Renal cortical epithelial cell (primary cell): ENCODE results near the gene TADA3. TPM values are rescaled to one million over a fixed set of nuclear protein-coding genes. Genes with fewer than 3 reads are reported as not detected.

Experiments used
- DNase-seq: peaks from one replicate; pipeline ENCODE4 v3.0.0-alpha.2; 2011; ENCODE audit warnings: low read depth
- total RNA-seq: library from RNA; depleted of rRNA; stranded (reverse); fragments of >200 nt; gene quantifications from 2 replicates; pipeline ENCODE4 v1.2.3, GENCODE V29; 2014

The TADA3 gene
- total RNA-seq, 1 donor from 2014 or later = 57.5 TPM

GRCh38 chr3:9809615-9810432 is 17.6 kb upstream of the TADA3 start, which contains the start of gene TTLL3:
TTLL3 (plus strand) TSS chr3:9810262; CDS start chr3:9810662, 400 bp downstream.
- DNase-seq = peak; percentile 42

- no peak for DNase-seq
Measured at GRCh38 chr3:9809239-9809614, 17.0 kb upstream of the TADA3 start.

- DNase-seq = peak; percentile 62
Measured at GRCh38 chr3:9808345-9809037, 16.2 kb upstream of the TADA3 start.

- DNase-seq = no peak
Measured at GRCh38 chr3:9807981-9808344, 15.7 kb upstream of the TADA3 start.

- DNase-seq = no peak
Measured at GRCh38 chr3:9806688-9807589, 14.7 kb upstream of the TADA3 start.

GRCh38 chr3:9806137-9806536 is 13.9 kb upstream of the TADA3 start:
- DNase-seq = no peak

GRCh38 chr3:9804996-9805395 is 12.7 kb upstream of the TADA3 start:
- DNase-seq = no peak

- no peak for DNase-seq
Measured at GRCh38 chr3:9803494-9803893, 11.2 kb upstream of the TADA3 start.

- DNase-seq = no peak
Measured at GRCh38 chr3:9800529-9800928, 8.3 kb upstream of the TADA3 start.

- DNase-seq = no peak
Measured at GRCh38 chr3:9797196-9797945, 5.1 kb upstream of the TADA3 start.

GRCh38 chr3:9795207-9795606 is 2.9 kb upstream of the TADA3 start:
- no peak for DNase-seq

GRCh38 chr3:9794400-9794799 is 2.1 kb upstream of the TADA3 start:
- no peak for DNase-seq

GRCh38 chr3:9793161-9793781 is 998 bp upstream of the TADA3 start:
- DNase-seq = peak; percentile 36

GRCh38 chr3:9791790-9792404 is 376 bp downstream of the TADA3 start:
- peak; percentile 18 for DNase-seq

GRCh38 chr3:9791127-9791526 is 1.1 kb downstream of the TADA3 start:
- no peak for DNase-seq

- no peak for DNase-seq
Measured at GRCh38 chr3:9787714-9788113, 4.6 kb downstream of the TADA3 start.

GRCh38 chr3:9786825-9787669 is 5.2 kb downstream of the TADA3 start:
- DNase-seq = no peak

- DNase-seq = no peak
Measured at GRCh38 chr3:9786209-9786739, 6.0 kb downstream of the TADA3 start.

GRCh38 chr3:9785602-9786001 is 6.7 kb downstream of the TADA3 start:
- DNase-seq = no peak
